Loucy (cell line): Measurements from ENCODE around the gene ZNF608.

ENCODE experiments used
- H2AFZ ChIP-seq: fragments of 200-600 bp; sonication (generic); 2 replicates; pipeline ENCODE4 v1.6.0; 2016; ENCODE audit warnings: antibody characterized with exemption, mild to moderate bottlenecking, low read length, moderate library complexity
- H3F3A ChIP-seq: fragments of 200-600 bp; 2 replicates; pipeline ENCODE4 v1.6.0; 2016; ENCODE audit warnings: antibody characterized with exemption, low read depth, mild to moderate bottlenecking
- H3K27me3 ChIP-seq: fragments of 200-600 bp; sonication (generic); 2 replicates; pipeline ENCODE4 v1.6.1; 2014; ENCODE audit warnings: low read length, mild to moderate bottlenecking; ENCODE audit not compliant: insufficient read depth, poor library complexity, severe bottlenecking
- H3K36me3 ChIP-seq: fragments of 200-600 bp; sonication (generic); 2 replicates; pipeline ENCODE4 v1.6.1; 2016; ENCODE audit warnings: low read length; ENCODE audit not compliant: insufficient read depth
- H3K4me1 ChIP-seq: fragments of 200-600 bp; sonication (generic); 2 replicates; pipeline ENCODE4 v1.5.1; 2014; ENCODE audit warnings: low read length, mild to moderate bottlenecking; ENCODE audit not compliant: insufficient read depth, poor library complexity, severe bottlenecking
- H3K4me2 ChIP-seq: fragments of 200-600 bp; sonication (generic); 2 replicates; pipeline ENCODE4 v1.6.0; 2014; ENCODE audit warnings: antibody characterized with exemption, low read length, low read depth, mild to moderate bottlenecking; ENCODE audit not compliant: poor library complexity, severe bottlenecking
- H3K4me3 ChIP-seq: fragments of 200-600 bp; sonication (generic); 2 replicates; pipeline ENCODE4 v1.5.1; 2014; ENCODE audit warnings: low read length, mild to moderate bottlenecking, mixed read lengths; ENCODE audit not compliant: poor library complexity, severe bottlenecking
- H3K79me2 ChIP-seq: fragments of 200-600 bp; sonication (generic); 2 replicates; pipeline ENCODE4 v1.6.1; 2014; ENCODE audit warnings: low read length; ENCODE audit not compliant: insufficient read depth
- H3K9ac ChIP-seq: fragments of 200-600 bp; sonication (generic); 2 replicates; pipeline ENCODE4 v1.6.0; 2014; ENCODE audit warnings: mild to moderate bottlenecking, low read depth, low read length, moderate library complexity; ENCODE audit not compliant: poor library complexity, severe bottlenecking
- H3K9me2 ChIP-seq: fragments of 200-600 bp; sonication (generic); replicated peaks from 2 replicates; pipeline ENCODE4 v1.6.1; 2016; ENCODE audit warnings: low read depth, low read length, mixed read lengths
- H3K9me3 ChIP-seq: fragments of 200-600 bp; sonication (generic); 2 replicates; pipeline ENCODE4 v1.6.1; 2014; ENCODE audit warnings: mild to moderate bottlenecking, antibody characterized with exemption, low read length, low read depth; ENCODE audit not compliant: insufficient read depth
- H4K20me1 ChIP-seq: fragments of 200-600 bp; sonication (generic); 2 replicates; pipeline ENCODE4 v1.6.0; 2014; ENCODE audit warnings: antibody characterized with exemption, low read length, mild to moderate bottlenecking; ENCODE audit not compliant: insufficient read depth, poor library complexity, severe bottlenecking
- CTCF ChIP-seq: fragments of 200-600 bp; sonication (generic); conservative IDR thresholded peaks from 2 replicates; pipeline ENCODE4 v1.5.1; 2014; ENCODE audit warnings: mild to moderate bottlenecking, antibody characterized with exemption, low read length
- EZH2phosphoT487 ChIP-seq: fragments of 200-600 bp; IDR thresholded peaks from 2 replicates; pipeline ENCODE4 v1.6.1; 2018; ENCODE audit warnings: antibody characterized with exemption, mild to moderate bottlenecking, moderate library complexity, borderline replicate concordance

Gene ZNF608

DNA sequence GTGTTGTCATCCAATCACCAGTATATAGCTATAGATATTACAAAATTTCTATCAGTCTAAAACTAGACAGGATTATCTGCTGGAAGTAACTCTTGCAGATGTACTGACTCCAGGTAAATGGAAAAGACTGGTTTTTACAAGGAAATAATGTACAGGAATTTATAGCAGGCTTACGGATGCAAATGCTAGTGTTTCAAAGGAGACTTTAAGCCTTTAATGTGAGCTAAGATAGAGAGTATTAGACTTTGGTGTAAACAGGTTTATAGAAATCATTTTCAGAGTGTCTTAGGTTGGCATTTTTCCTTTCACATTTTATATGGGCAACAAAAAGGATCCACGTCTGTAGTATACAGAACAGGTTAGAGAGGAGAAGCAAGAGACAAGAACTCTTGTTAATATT is 16.1 kb downstream of the ZNF608 start:
- Histone ChIP-seq H4K20me1 (no peaks in the 10 kb centered on the region), H3K79me2 (no peaks in the 10 kb centered on the region), H3K36me3 (no peaks in the 10 kb centered on the region), H3K4me1 (no peaks in the 10 kb centered on the region), H3K9me2 (no peaks in the 10 kb centered on the region), H2AFZ (no peak overlapping the region), H3K9ac (no peak overlapping the region), H3F3A (no peaks in the 10 kb centered on the region), H3K4me3 (no peak overlapping the region), H3K27me3 (no peaks in the 10 kb centered on the region), H3K9me3 (no peaks in the 10 kb centered on the region), H3K4me2 (no peak overlapping the region)
- TF ChIP-seq CTCF, result no peak
- no peak for TF ChIP-seq EZH2phosphoT487

DNA sequence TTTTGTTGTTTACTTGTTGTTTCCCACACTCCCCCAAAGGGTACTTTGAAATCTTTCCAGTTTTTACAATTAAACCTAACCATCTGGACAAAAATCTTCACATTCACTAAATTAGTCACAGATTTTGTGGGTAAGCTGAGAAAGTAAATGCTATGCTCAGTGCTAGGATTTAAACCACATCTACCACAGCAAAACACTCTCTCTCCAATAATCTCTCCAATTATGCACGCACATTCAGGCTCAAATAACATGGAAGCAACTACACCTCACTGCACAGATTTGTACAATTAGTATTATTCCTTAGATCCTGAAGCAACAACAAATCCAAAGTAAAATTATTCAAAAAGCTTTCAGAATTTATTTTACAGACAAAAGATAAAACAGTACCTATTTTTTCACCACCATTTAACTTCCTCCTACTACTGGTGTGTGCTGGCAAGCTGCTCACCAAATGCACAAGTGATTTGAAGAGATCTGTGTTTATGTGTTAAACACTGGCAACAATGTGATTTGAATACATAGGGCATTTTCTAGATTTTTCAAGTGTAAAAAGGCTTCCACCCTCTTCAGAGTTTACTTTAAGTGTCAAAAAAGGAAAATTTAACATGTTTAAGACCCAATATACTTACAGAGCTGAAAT is 16.6 kb downstream of the ZNF608 start:
- H3K9me3 ChIP-seq, result no peaks in the 10 kb centered on the region
- H3K9ac ChIP-seq, result no peak overlapping the region
- no peaks in the 10 kb centered on the region for H3K79me2 ChIP-seq
- H3K4me2 ChIP-seq, result no peak overlapping the region
- no peaks in the 10 kb centered on the region for H3K36me3 ChIP-seq
- no peak for TF ChIP-seq CTCF
- TF ChIP-seq EZH2phosphoT487, result no peak
- no peaks in the 10 kb centered on the region for H3F3A ChIP-seq
- no peaks in the 10 kb centered on the region for H3K4me1 ChIP-seq
- H3K4me3 ChIP-seq, result no peak overlapping the region
- H3K9me2 ChIP-seq, result no peaks in the 10 kb centered on the region
- H4K20me1 ChIP-seq, result no peaks in the 10 kb centered on the region
- no peak overlapping the region for H2AFZ ChIP-seq
- no peaks in the 10 kb centered on the region for H3K27me3 ChIP-seq

- TF ChIP-seq CTCF, result no peak
- Histone ChIP-seq H3K4me2 (no peak overlapping the region), H3K36me3 (no peaks in the 10 kb centered on the region), H3K9me2 (no peaks in the 10 kb centered on the region), H3K4me3 (no peak overlapping the region), H3F3A (no peaks in the 10 kb centered on the region), H3K4me1 (no peaks in the 10 kb centered on the region), H3K79me2 (no peaks in the 10 kb centered on the region), H2AFZ (no peak overlapping the region), H3K9ac (no peak overlapping the region), H4K20me1 (no peaks in the 10 kb centered on the region), H3K27me3 (no peaks in the 10 kb centered on the region), H3K9me3 (no peaks in the 10 kb centered on the region)
These were observed 17.5 kb downstream of the ZNF608 start for GRCh38 chr5:124728968-124729332.
